Measurements from ENCODE around the gene ACBD6.
A peak's percentile ranks its signal among the peaks of the same experiment; 100 is the strongest.
"Not testable (repeated sequence)": the region's sequence is repeated elsewhere in the genome, so short reads cannot be mapped to it uniquely, and the experiment has no call there.

ACBD6 gene

GRCh38 chr1:180428782-180429695 lies 73.3 kb downstream of the ACBD6 start:
- TF ChIP-seq CTCF (IDR thresholded peaks at IDR 0.05; ENCODE audit: low read depth, low read length) = no peak
- in situ Hi-C loops (cut with HindIII; ENCODE audit: low sequenced_read_pairs) = no loop called here
- no peak for DNase-seq (ENCODE audit: low read depth, low spot score)
- H3K4me3 ChIP-seq (ENCODE audit: low read depth, low read length) = no peak overlapping the region

- peak; percentile 8 for DNase-seq (ENCODE audit: low read depth, low spot score)
These were observed 76.4 kb downstream of the ACBD6 start for GRCh38 chr1:180425952-180426351.

GRCh38 chr1:180424848-180425457 lies 77.4 kb downstream of the ACBD6 start:
- TF ChIP-seq CTCF (IDR thresholded peaks at IDR 0.05; ENCODE audit: low read depth, low read length) = no peak
- in situ Hi-C loops (cut with HindIII; ENCODE audit: low sequenced_read_pairs) = no loop called here
- no peak for DNase-seq (ENCODE audit: low read depth, low spot score)
- H3K4me3 ChIP-seq (ENCODE audit: low read depth, low read length) = no peak overlapping the region

More at GRCh38 chr1:180425952-180426351, 76.4 kb downstream of the ACBD6 start:
- no peak for TF ChIP-seq CTCF (IDR thresholded peaks at IDR 0.05; ENCODE audit: low read depth, low read length)
- no peak overlapping the region for H3K4me3 ChIP-seq (ENCODE audit: low read depth, low read length)
- in situ Hi-C loops (cut with HindIII; ENCODE audit: low sequenced_read_pairs) = no loop called here

- DNase-seq (ENCODE audit: low read depth, low spot score) = no peak
- in situ Hi-C loops (cut with HindIII; ENCODE audit: low sequenced_read_pairs) = no loop called here
- TF ChIP-seq CTCF (IDR thresholded peaks at IDR 0.05; ENCODE audit: low read depth, low read length) = no peak
- no peak overlapping the region for H3K4me3 ChIP-seq (ENCODE audit: low read depth, low read length)
These were observed 80.8 kb downstream of the ACBD6 start for GRCh38 chr1:180421614-180422013.

GRCh38 chr1:180421145-180421544 lies 81.2 kb downstream of the ACBD6 start:
- in situ Hi-C loops (cut with HindIII; ENCODE audit: low sequenced_read_pairs); H3K4me3 ChIP-seq (ENCODE audit: low read depth, low read length); DNase-seq (ENCODE audit: low read depth, low spot score): not testable (repeated sequence)

- in situ Hi-C loops (cut with HindIII; ENCODE audit: low sequenced_read_pairs) = no loop called here
- TF ChIP-seq CTCF (IDR thresholded peaks at IDR 0.05; ENCODE audit: low read depth, low read length) = peak; percentile 55
- DNase-seq (ENCODE audit: low read depth, low spot score) = peak; percentile 48
- no peak overlapping the region for H3K4me3 ChIP-seq (ENCODE audit: low read depth, low read length)
These were observed 86.3 kb downstream of the ACBD6 start for GRCh38 chr1:180415985-180416633.

All from astrocyte of the spinal cord (primary cell).